ENCODE data around the gene MRPL40.
"Not testable (repeated sequence)": the region's sequence is repeated elsewhere in the genome, so short reads cannot be mapped to it uniquely, and the experiment has no call there.

Gene MRPL40

GRCh38 chr22:19424186-19424500 lies 8.2 kb upstream of the MRPL40 start:
- Histone ChIP-seq H3K27ac (ENCODE audit: low read length) (no peak overlapping the region), H3K27me3 (ENCODE audit: control insufficient read depth, insufficient read depth, low read length) (no peaks in the 10 kb centered on the region), H3K9me3 (ENCODE audit: control insufficient read depth, insufficient read depth, low read length) (no peaks in the 10 kb centered on the region), H3K4me1 (ENCODE audit: control insufficient read depth, insufficient read depth, low read length) (peaks cover 5% of the 10 kb centered on the region), H3K4me3 (ENCODE audit: low read length) (no peak overlapping the region), H3K36me3 (ENCODE audit: control insufficient read depth, insufficient read depth, low read length) (no peaks in the 10 kb centered on the region)
- DNase-seq (ENCODE audit: low read depth, low spot score) = no peak
- no CpG with 5 or more reads among the region's 3 CpGs for WGBS (ENCODE audit: insufficient coverage, insufficient read length)

DNA sequence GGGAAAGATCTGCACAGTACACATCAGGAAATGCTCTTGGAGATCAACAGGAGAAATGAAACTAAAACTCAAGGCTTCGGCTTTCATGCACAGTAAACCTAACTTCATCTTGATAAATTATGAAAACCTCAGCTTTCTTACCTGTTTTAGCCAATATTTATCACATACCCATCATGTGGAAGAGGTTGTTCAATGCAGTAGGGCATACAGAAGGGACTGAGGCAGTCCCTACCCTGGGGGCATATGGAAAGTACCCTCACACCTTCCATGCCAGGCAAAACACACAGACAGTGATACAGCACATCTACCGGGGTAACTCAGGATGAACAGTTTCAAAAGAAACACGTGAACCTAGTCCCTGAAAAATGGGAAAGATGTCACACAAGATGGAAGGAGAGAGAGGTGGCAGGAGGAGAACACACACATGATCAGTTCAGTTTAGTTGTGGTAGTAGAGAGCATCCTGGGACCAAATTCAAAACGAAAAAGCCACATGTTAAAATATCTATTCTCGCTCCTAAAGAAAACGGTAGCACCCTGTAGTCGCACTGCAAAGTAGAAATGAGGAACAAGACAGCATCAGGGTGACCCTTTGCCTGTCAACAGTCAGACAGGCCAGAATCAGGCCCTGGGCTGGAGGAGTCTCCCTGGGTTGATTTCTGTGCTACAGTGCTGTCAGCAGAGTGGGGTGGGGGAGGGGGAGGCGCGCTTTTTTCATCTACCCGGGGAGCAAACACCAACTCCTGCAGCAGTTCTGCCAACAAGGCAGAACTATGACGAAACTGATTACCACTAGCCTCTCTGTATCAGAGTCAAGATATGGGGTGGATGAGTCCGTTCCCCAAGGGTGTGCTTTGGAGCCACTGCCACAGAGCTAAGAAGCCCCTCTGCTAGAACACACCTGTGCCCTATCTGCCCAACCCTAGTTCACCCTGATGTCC lies 2.1 kb upstream of the MRPL40 start:
- Histone ChIP-seq H3K4me3 (ENCODE audit: low read length) (peak overlapping the region; percentile 51; the same call in 1 of the 2 replicates), H3K9me3 (ENCODE audit: control insufficient read depth, insufficient read depth, low read length) (no peaks in the 10 kb centered on the region), H3K27ac (ENCODE audit: low read length) (no peak overlapping the region), H3K27me3 (ENCODE audit: control insufficient read depth, insufficient read depth, low read length) (no peaks in the 10 kb centered on the region), H3K4me1 (ENCODE audit: control insufficient read depth, insufficient read depth, low read length) (no peaks in the 10 kb centered on the region), H3K36me3 (ENCODE audit: control insufficient read depth, insufficient read depth, low read length) (no peaks in the 10 kb centered on the region)
- no peak for DNase-seq (ENCODE audit: low read depth, low spot score)
- WGBS (ENCODE audit: insufficient coverage, insufficient read length) = no CpG with 5 or more reads among the region's 12 CpGs

GRCh38 chr22:19430890-19431541 lies 1.3 kb upstream of the MRPL40 start:
- Histone ChIP-seq H3K4me1 (ENCODE audit: control insufficient read depth, insufficient read depth, low read length) (no peaks in the 10 kb centered on the region), H3K36me3 (ENCODE audit: control insufficient read depth, insufficient read depth, low read length) (peaks cover 2% of the 10 kb centered on the region; the same call in 1 of the 2 replicates), H3K4me3 (ENCODE audit: low read length) (peak overlapping the region; percentile 51), H3K27ac (ENCODE audit: low read length) (no peak overlapping the region), H3K27me3 (ENCODE audit: control insufficient read depth, insufficient read depth, low read length) (no peaks in the 10 kb centered on the region), H3K9me3 (ENCODE audit: control insufficient read depth, insufficient read depth, low read length) (no peaks in the 10 kb centered on the region)
- DNase-seq (ENCODE audit: low read depth, low spot score) = no peak
- WGBS (ENCODE audit: insufficient coverage, insufficient read length) = no CpG with 5 or more reads among the region's 53 CpGs

GRCh38 chr22:19431649-19432132 lies 654 bp upstream of the MRPL40 start, which contains the start of gene HIRA:
Gene HIRA (minus strand): TSS chr22:19431733. CDS start chr22:19431476, 257 bp downstream.
- H3K27ac ChIP-seq (ENCODE audit: low read length) = no peak within 1 kb of the TSS
- no peaks in the 10 kb centered on the region for H3K4me1 ChIP-seq (ENCODE audit: control insufficient read depth, insufficient read depth, low read length)
- H3K36me3 ChIP-seq (ENCODE audit: control insufficient read depth, insufficient read depth, low read length) = peaks cover 2% of the 10 kb centered on the region; the same call in 1 of the 2 replicates
- WGBS (ENCODE audit: insufficient coverage, insufficient read length) = no CpG with 5 or more reads among the region's 66 CpGs
- peak within 1 kb of the TSS; percentile 51 for H3K4me3 ChIP-seq (ENCODE audit: low read length)
- DNase-seq (ENCODE audit: low read depth, low spot score) = no peak
- H3K27me3 ChIP-seq (ENCODE audit: control insufficient read depth, insufficient read depth, low read length) = no peaks in the 10 kb centered on the region
- no peaks in the 10 kb centered on the region for H3K9me3 ChIP-seq (ENCODE audit: control insufficient read depth, insufficient read depth, low read length)

GRCh38 chr22:19434401-19434800 lies 2.1 kb downstream of the MRPL40 start:
- no CpG with 5 or more reads among the region's 7 CpGs for WGBS (ENCODE audit: insufficient coverage, insufficient read length)

DNA sequence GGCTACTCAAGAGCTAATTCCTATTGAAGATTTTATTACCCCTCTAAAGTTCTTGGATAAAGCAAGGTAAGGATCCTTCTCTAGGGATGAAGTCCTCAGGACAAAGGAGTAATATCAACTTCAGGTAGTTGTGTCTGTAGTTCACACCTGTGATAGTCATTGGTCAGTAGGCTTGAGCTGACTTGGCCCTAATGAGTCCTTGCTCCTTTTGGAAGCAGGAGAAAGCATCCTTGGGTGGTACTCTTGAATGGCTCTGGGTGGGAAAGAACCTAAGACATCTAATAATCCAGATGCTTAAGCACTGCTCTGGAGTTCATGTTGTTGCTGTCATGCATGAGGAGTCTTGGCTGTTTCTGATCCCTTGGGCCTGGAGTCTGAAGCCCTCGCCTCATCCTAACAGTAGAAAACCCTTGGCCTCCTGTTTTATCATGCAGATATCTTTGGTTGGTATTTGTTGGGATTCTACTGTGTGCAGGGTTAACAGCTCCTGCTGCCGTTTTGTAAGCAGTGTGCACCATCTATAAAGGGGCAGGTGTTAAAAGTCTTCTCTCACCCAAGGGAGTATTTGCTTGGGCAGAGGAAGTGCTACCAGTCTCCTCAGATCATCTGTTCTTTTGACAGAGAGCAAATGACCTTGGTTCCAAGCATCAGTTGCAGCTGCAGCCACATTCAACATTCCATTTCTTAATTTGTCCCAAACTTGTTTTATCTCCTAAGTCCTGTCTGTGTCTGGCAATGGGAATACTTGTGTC lies 2.7 kb downstream of the MRPL40 start:
- no peak overlapping the region for H3K27ac ChIP-seq (ENCODE audit: low read length)

More at GRCh38 chr22:19434401-19434800, 2.1 kb downstream of the MRPL40 start:
- no peak for DNase-seq (ENCODE audit: low read depth, low spot score)
- H3K4me3 ChIP-seq (ENCODE audit: low read length) = no peak overlapping the region
- H3K27ac ChIP-seq (ENCODE audit: low read length) = no peak overlapping the region
- H3K4me1 ChIP-seq (ENCODE audit: control insufficient read depth, insufficient read depth, low read length) = no peaks in the 10 kb centered on the region
- peaks cover 2% of the 10 kb centered on the region; the same call in 1 of the 2 replicates for H3K36me3 ChIP-seq (ENCODE audit: control insufficient read depth, insufficient read depth, low read length)
- no peaks in the 10 kb centered on the region for H3K27me3 ChIP-seq (ENCODE audit: control insufficient read depth, insufficient read depth, low read length)
- H3K9me3 ChIP-seq (ENCODE audit: control insufficient read depth, insufficient read depth, low read length) = no peaks in the 10 kb centered on the region

GRCh38 chr22:19436444-19437161 lies 4.3 kb downstream of the MRPL40 start:
- H3K9me3 ChIP-seq (ENCODE audit: control insufficient read depth, insufficient read depth, low read length); H3K36me3 ChIP-seq (ENCODE audit: control insufficient read depth, insufficient read depth, low read length); H3K4me3 ChIP-seq (ENCODE audit: low read length); H3K4me1 ChIP-seq (ENCODE audit: control insufficient read depth, insufficient read depth, low read length); H3K27me3 ChIP-seq (ENCODE audit: control insufficient read depth, insufficient read depth, low read length); H3K27ac ChIP-seq (ENCODE audit: low read length); DNase-seq (ENCODE audit: low read depth, low spot score): not testable (repeated sequence)
- no CpG with 5 or more reads among the region's 9 CpGs for WGBS (ENCODE audit: insufficient coverage, insufficient read length)

More for the DNA sequence above, 2.7 kb downstream of the MRPL40 start:
- Histone ChIP-seq H3K9me3 (ENCODE audit: control insufficient read depth, insufficient read depth, low read length) (no peaks in the 10 kb centered on the region), H3K4me3 (ENCODE audit: low read length) (no peak overlapping the region), H3K36me3 (ENCODE audit: control insufficient read depth, insufficient read depth, low read length) (peaks cover 2% of the 10 kb centered on the region; the same call in 1 of the 2 replicates), H3K27me3 (ENCODE audit: control insufficient read depth, insufficient read depth, low read length) (no peaks in the 10 kb centered on the region), H3K4me1 (ENCODE audit: control insufficient read depth, insufficient read depth, low read length) (no peaks in the 10 kb centered on the region)
- WGBS (ENCODE audit: insufficient coverage, insufficient read length) = no CpG with 5 or more reads among the region's 2 CpGs
- DNase-seq (ENCODE audit: low read depth, low spot score) = no peak

DNA sequence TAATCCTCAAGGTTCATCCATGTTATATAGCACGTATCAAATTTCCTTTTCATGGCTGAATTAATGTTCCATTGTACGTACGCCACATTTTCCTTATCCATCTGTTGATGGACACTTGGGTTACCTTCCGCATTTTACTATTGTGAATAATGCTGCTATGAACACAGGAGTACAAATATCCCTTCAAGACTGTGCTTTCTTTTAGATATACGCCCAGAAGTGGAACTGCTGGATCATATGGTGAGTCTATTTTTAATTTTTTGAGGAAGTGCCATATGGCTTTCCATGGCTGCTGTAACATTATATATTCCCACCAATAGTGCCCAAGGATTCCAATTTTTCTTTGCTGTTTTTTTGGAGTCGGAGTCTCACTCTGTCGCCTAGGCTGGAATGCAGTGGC lies 6.0 kb downstream of the MRPL40 start:
- Histone ChIP-seq H3K4me1 (ENCODE audit: control insufficient read depth, insufficient read depth, low read length) (no peaks in the 10 kb centered on the region), H3K4me3 (ENCODE audit: low read length) (no peak overlapping the region)

DNA sequence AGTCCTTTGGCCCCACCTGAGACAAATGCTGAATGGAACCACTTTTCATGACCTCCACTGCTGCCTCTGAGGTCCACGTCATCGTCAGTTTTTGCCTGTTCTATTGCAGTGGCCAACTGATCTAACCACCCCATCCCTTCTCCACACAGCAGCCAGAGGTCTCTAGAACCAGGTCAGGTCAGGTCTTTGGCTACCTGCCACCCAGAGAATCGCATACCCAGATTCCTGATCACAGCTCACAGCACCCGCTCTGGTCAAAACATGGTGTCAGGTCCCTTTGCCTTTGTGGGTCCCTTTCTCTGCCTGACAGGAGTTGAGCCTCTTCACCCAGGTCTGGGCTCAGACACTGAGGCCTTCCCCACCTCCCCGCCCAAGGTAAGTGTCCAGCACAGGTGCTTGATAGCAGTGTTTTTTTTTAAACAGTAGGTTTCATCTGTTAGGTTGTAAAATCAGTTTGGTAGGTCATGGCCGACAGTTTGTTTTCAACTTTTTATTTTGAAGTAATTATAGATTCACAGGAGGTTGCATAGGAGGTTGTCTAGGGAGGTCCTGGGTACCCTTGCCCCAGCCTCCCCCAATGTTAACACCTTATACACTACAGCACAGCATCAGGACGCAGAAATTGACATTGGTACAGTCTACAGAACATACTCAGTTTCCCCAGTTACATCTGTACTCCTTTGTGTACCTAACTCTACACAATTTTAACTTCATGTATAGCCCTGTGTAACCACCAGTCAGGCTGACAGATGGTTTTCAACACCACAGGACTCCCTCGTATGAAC lies 8.3 kb downstream of the MRPL40 start:
- Histone ChIP-seq H3K36me3 (ENCODE audit: control insufficient read depth, insufficient read depth, low read length) (peaks cover 9% of the 10 kb centered on the region; the same call in 1 of the 2 replicates), H3K9me3 (ENCODE audit: control insufficient read depth, insufficient read depth, low read length) (no peaks in the 10 kb centered on the region), H3K27me3 (ENCODE audit: control insufficient read depth, insufficient read depth, low read length) (no peaks in the 10 kb centered on the region), H3K27ac (ENCODE audit: low read length) (no peak overlapping the region), H3K4me1 (ENCODE audit: control insufficient read depth, insufficient read depth, low read length) (no peaks in the 10 kb centered on the region), H3K4me3 (ENCODE audit: low read length) (no peak overlapping the region)
- no peak for DNase-seq (ENCODE audit: low read depth, low spot score)
- WGBS (ENCODE audit: insufficient coverage, insufficient read length) = no CpG with 5 or more reads among the region's 8 CpGs

More for the DNA sequence above, 6.0 kb downstream of the MRPL40 start:
- Histone ChIP-seq H3K27ac (ENCODE audit: low read length) (no peak overlapping the region), H3K9me3 (ENCODE audit: control insufficient read depth, insufficient read depth, low read length) (no peaks in the 10 kb centered on the region), H3K27me3 (ENCODE audit: control insufficient read depth, insufficient read depth, low read length) (no peaks in the 10 kb centered on the region), H3K36me3 (ENCODE audit: control insufficient read depth, insufficient read depth, low read length) (peaks cover 2% of the 10 kb centered on the region; the same call in 1 of the 2 replicates)
- no peak for DNase-seq (ENCODE audit: low read depth, low spot score)
- no CpG with 5 or more reads among the region's 7 CpGs for WGBS (ENCODE audit: insufficient coverage, insufficient read length)
